GM23338 (cell line): Measurements from ENCODE around the gene SLC45A3. TPM values are rescaled to one million over a fixed set of nuclear protein-coding genes. Genes with fewer than 3 reads are reported as not detected.
A peak's percentile ranks its signal among the peaks of the same experiment; 100 is the strongest.

Experiments used
- ATAC-seq: fragments of 200-7000 bp; cut with Tn5 transposase; 3 replicates; pipeline ENCODE4 v1.9.1; 2020
- DNase-seq: peaks from one replicate; pipeline ENCODE4 v3.0.0-alpha.2; 2015; ENCODE audit warnings: low spot score
- H2AFZ ChIP-seq: fragments of 200-600 bp; sonication (generic); 2 replicates; pipeline ENCODE4 v1.8.0; 2016; ENCODE audit warnings: antibody characterized with exemption, mild to moderate bottlenecking, moderate library complexity
- H3F3A ChIP-seq: fragments of 200-600 bp; sonication (generic); replicated peaks from 2 replicates; pipeline ENCODE4 v1.8.0; 2017; ENCODE audit warnings: antibody characterized with exemption, mixed run types, low read depth
- H3K27ac ChIP-seq: fragments of 200-600 bp; sonication (generic); 2 replicates; pipeline ENCODE4 v1.6.1; 2016; ENCODE audit warnings: low read depth
- H3K27me3 ChIP-seq: fragments of 200-600 bp; sonication (generic); 2 replicates; pipeline ENCODE4 v1.8.0; 2016; ENCODE audit warnings: mild to moderate bottlenecking, mixed run types, moderate library complexity; ENCODE audit not compliant: insufficient read depth
- H3K36me3 ChIP-seq: fragments of 200-600 bp; sonication (generic); 2 replicates; pipeline ENCODE4 v1.8.0; 2016; ENCODE audit warnings: mild to moderate bottlenecking; ENCODE audit not compliant: insufficient read depth
- H3K4me1 ChIP-seq: fragments of 200-600 bp; sonication (generic); 2 replicates; pipeline ENCODE4 v1.8.0; 2016; ENCODE audit warnings: mild to moderate bottlenecking, moderate library complexity; ENCODE audit not compliant: insufficient read depth
- H3K4me2 ChIP-seq: fragments of 200-600 bp; sonication (generic); 2 replicates; pipeline ENCODE4 v1.7.1; 2017; ENCODE audit warnings: mixed run types
- H3K4me3 ChIP-seq: fragments of 200-600 bp; sonication (generic); 2 replicates; pipeline ENCODE4 v1.6.1; 2016; ENCODE audit warnings: mixed run types
- H3K79me2 ChIP-seq: fragments of 200-600 bp; sonication (generic); replicated peaks from 2 replicates; pipeline ENCODE4 v1.8.0; 2017; ENCODE audit warnings: mild to moderate bottlenecking; ENCODE audit not compliant: insufficient read depth
- H3K9me2 ChIP-seq: fragments of 200-600 bp; sonication (generic); 2 replicates; pipeline ENCODE4 v1.8.0; 2017; ENCODE audit not compliant: insufficient read depth
- H4K20me1 ChIP-seq: fragments of 200-600 bp; sonication (generic); replicated peaks from 2 replicates; pipeline ENCODE4 v1.8.0; 2017; ENCODE audit warnings: mild to moderate bottlenecking; ENCODE audit not compliant: insufficient read depth
- H3K27ac Mint-ChIP-seq: 2 replicates; pipeline ENCODE4 v1.8.0; 2020; ENCODE audit warnings: inconsistent platforms, mild to moderate bottlenecking, moderate library complexity, mixed read lengths
- H3K27me3 Mint-ChIP-seq: 3 replicates; pipeline ENCODE4 v1.8.0; 2022; ENCODE audit warnings: low read depth, mild to moderate bottlenecking, moderate library complexity, mixed read lengths, inconsistent platforms; ENCODE audit not compliant: insufficient read depth, poor library complexity
- H3K36me3 Mint-ChIP-seq: 3 replicates; pipeline ENCODE4 v1.8.0; 2021; ENCODE audit warnings: low read depth, mild to moderate bottlenecking, inconsistent platforms, moderate library complexity, mixed read lengths
- H3K4me1 Mint-ChIP-seq: 3 replicates; pipeline ENCODE4 v1.8.0; 2020; ENCODE audit warnings: mild to moderate bottlenecking, inconsistent platforms, mixed read lengths
- H3K4me3 Mint-ChIP-seq: 3 replicates; pipeline ENCODE4 v1.8.0; 2021; ENCODE audit warnings: moderate library complexity, mild to moderate bottlenecking, inconsistent platforms, mixed read lengths
- H3K9me3 Mint-ChIP-seq: 3 replicates; pipeline ENCODE4 v1.8.0; 2020; ENCODE audit warnings: moderate library complexity, mild to moderate bottlenecking, inconsistent platforms, mixed read lengths
- CREB1 ChIP-seq: fragments of 250-450 bp; sonication (Bioruptor Pico); IDR thresholded peaks from 2 replicates; pipeline ENCODE4 v1.5.0; 2020; ENCODE audit warnings: low read depth, mild to moderate bottlenecking, moderate library complexity
- CTCF ChIP-seq, 2 experiments: fragments of 200-600 bp in 1 of 2; sonication (generic) in 1 of 2; conservative IDR thresholded peaks; 2 replicates each; pipeline versions ENCODE4 v1.5.1 to v1.6.1; 2016 to 2017; ENCODE audit warnings: antibody characterized with exemption in 2 of 2, low read depth in 2 of 2, mild to moderate bottlenecking in 2 of 2, moderate library complexity in 1 of 2
- ETS1 ChIP-seq: IDR thresholded peaks from 2 replicates; pipeline ENCODE4 v1.6.1; 2016; ENCODE audit warnings: antibody characterized with exemption
- EZH2 ChIP-seq: fragments of 200-600 bp; sonication (generic); IDR thresholded peaks from one replicate; pipeline ENCODE4 v1.8.0; 2017; ENCODE audit warnings: antibody characterized with exemption, mild to moderate bottlenecking, low read depth; ENCODE audit not compliant: unreplicated experiment
- EZH2phosphoT487 ChIP-seq: fragments of 200-600 bp; sonication (generic); IDR thresholded peaks from one replicate; pipeline ENCODE4 v1.8.1; 2018; ENCODE audit warnings: antibody characterized with exemption; ENCODE audit not compliant: unreplicated experiment
- JUNB ChIP-seq: IDR thresholded peaks from one replicate; pipeline ENCODE4 v1.6.1; 2016; ENCODE audit warnings: antibody characterized with exemption; ENCODE audit not compliant: unreplicated experiment
- NANOG ChIP-seq: IDR thresholded peaks from 2 replicates; pipeline ENCODE4 v1.6.1; 2016; ENCODE audit warnings: antibody characterized with exemption, borderline replicate concordance
- POLR2AphosphoS5 ChIP-seq: IDR thresholded peaks from 2 replicates; pipeline ENCODE4 v1.6.1; 2016; ENCODE audit warnings: antibody characterized with exemption, low read depth
- REST ChIP-seq: IDR thresholded peaks from one replicate; pipeline ENCODE4 v1.6.1; 2018; ENCODE audit warnings: antibody characterized with exemption; ENCODE audit not compliant: unreplicated experiment
- STAT1 ChIP-seq: IDR thresholded peaks from one replicate; pipeline ENCODE4 v1.6.1; 2016; ENCODE audit warnings: antibody characterized with exemption; ENCODE audit not compliant: unreplicated experiment
- ZNF114 ChIP-seq: fragments of 250-450 bp; sonication (Bioruptor Pico); IDR thresholded peaks from 2 replicates; pipeline ENCODE4 v1.5.0; 2020; ENCODE audit warnings: mild to moderate bottlenecking, moderate library complexity
- ZNF331 ChIP-seq: fragments of 250-450 bp; sonication (Bioruptor Pico); IDR thresholded peaks from 2 replicates; pipeline ENCODE4 v1.5.0; 2020; ENCODE audit warnings: low read depth, mild to moderate bottlenecking, moderate library complexity
- ZNF462 ChIP-seq: fragments of 250-450 bp; sonication (Bioruptor Pico); IDR thresholded peaks from 2 replicates; pipeline ENCODE4 v1.5.0; 2020; ENCODE audit warnings: mild to moderate bottlenecking, moderate library complexity
- polyA plus RNA-seq: library from polyadenylated mRNA; unstranded; fragments of >200 nt; fragmentation: Nextera tagmentation; extraction: Ambion mirVana; gene quantifications from 2 replicates; pipeline ENCODE4 v1.2.1, GENCODE V29; 2016
- total RNA-seq: library from RNA; depleted of rRNA; stranded (reverse); fragments of >200 nt; shearing (Covaris generic); gene quantifications from 2 replicates; pipeline ENCODE4 v1.2.3, GENCODE V29; 2014

Gene SLC45A3
- total and polyA plus RNA-seq, 2 experiments from 2014 or later, result 4.7 to 16.0 TPM

- H3K4me3 Mint-ChIP-seq, result no peak overlapping the region
- Histone ChIP-seq H3K27ac (peak overlapping the region; percentile 57; the same call in 1 of the 2 replicates), H3K4me1 (peaks cover 52% of the 10 kb centered on the region), H3K4me3 (no peak overlapping the region), H3F3A (peaks cover 21% of the 10 kb centered on the region), H3K27me3 (no peaks in the 10 kb centered on the region), H2AFZ (no peak overlapping the region), H3K9me2 (no peaks in the 10 kb centered on the region), H3K36me3 (peaks cover 41% of the 10 kb centered on the region), H3K4me2 (no peak overlapping the region), H4K20me1 (peaks cover 4% of the 10 kb centered on the region), H3K79me2 (no peaks in the 10 kb centered on the region)
- peak; percentile 23; the same call in 2 of the 3 replicates for ATAC-seq
- no peak for DNase-seq
- H3K36me3 Mint-ChIP-seq, result peaks cover 53% of the 10 kb centered on the region
- peak overlapping the region; percentile 32 for H3K27ac Mint-ChIP-seq
- peaks cover 33% of the 10 kb centered on the region for H3K4me1 Mint-ChIP-seq
- H3K9me3 Mint-ChIP-seq, result no peaks in the 10 kb centered on the region
- peaks cover 3% of the 10 kb centered on the region for H3K27me3 Mint-ChIP-seq
- TF ChIP-seq ETS1 (no peak), EZH2phosphoT487 (no peak), ZNF114 (CRISPR knock-in tag) (no peak), STAT1 (no peak), NANOG (no peak), EZH2 (no peak), CTCF (conservative IDR thresholded peaks at IDR 0.05; ENCODE audit: low read depth in 2 of 2) (no peak), REST (no peak), POLR2AphosphoS5 (no peak), JUNB (no peak), ZNF462 (CRISPR knock-in tag) (no peak), CREB1 (CRISPR knock-in tag) (no peak), ZNF331 (no peak)
Measured at GRCh38 chr1:205715628-205716027, 35.3 kb upstream of the SLC45A3 start.
